HUES6 (cell line): ENCODE measurements around the gene UACA.

Experiments used
- H3K27ac ChIP-seq: 2 replicates; pipeline ENCODE4 v1.7.0; 2013; ENCODE audit warnings: low read depth, mild to moderate bottlenecking, low read length, inconsistent platforms
- H3K27me3 ChIP-seq: 2 replicates; pipeline ENCODE4 v1.6.1; 2013; ENCODE audit warnings: low read length; ENCODE audit not compliant: control insufficient read depth, insufficient read depth
- H3K36me3 ChIP-seq: 2 replicates; pipeline ENCODE4 v1.6.1; 2013; ENCODE audit warnings: low read length; ENCODE audit not compliant: control insufficient read depth, insufficient read depth
- H3K4me1 ChIP-seq: 2 replicates; pipeline ENCODE4 v1.6.1; 2013; ENCODE audit warnings: low read length; ENCODE audit not compliant: control insufficient read depth, insufficient read depth
- H3K4me3 ChIP-seq: 2 replicates; pipeline ENCODE4 v1.5.1; 2013; ENCODE audit warnings: low read depth, low read length
- H3K9ac ChIP-seq: one replicate; pipeline ENCODE4 v1.6.1; 2013; ENCODE audit warnings: mild to moderate bottlenecking, low read length
- H3K9me3 ChIP-seq: 2 replicates; pipeline ENCODE4 v1.6.1; 2013; ENCODE audit warnings: low read depth, low read length; ENCODE audit not compliant: control insufficient read depth, insufficient read depth

UACA gene

DNA sequence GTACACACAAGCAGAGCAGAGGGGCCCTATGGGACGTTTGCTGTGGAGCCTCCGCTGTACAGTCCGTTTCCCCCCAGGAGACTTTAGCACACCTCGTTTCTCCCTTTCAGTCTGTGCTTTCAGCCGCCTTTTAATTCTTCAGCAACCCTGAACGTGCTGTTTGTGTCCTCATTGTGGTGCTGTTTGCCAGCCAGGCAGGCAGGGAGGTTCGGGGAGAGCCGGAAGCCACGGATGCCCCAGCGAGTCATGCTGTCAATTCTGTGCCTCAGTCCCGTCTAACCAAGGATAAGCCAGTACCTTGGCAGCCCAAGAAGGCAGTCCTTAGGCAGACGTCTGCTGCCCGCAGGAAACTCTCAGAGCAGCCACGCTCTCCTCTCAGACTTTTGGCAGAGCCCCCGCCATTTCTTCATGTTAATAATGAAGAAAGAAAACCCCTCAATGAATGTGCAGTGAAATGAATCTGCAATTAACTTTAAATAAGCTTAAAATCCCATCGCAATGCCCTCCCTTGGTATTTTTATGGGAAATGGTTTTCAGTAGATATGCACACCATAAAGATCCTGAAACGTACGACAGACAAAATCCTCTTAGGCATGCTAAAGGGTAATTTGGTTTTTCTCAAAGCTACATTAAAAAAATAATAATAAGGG is 158.6 kb downstream of the UACA start:
- peaks cover 21% of the 10 kb centered on the region for H3K4me1 ChIP-seq
- H3K9ac ChIP-seq = no peak overlapping the region
- H3K27ac ChIP-seq = no peak overlapping the region
- H3K9me3 ChIP-seq = peaks cover 3% of the 10 kb centered on the region; the same call in 1 of the 2 replicates
- no peak overlapping the region for H3K4me3 ChIP-seq
- no peaks in the 10 kb centered on the region for H3K27me3 ChIP-seq
- no peaks in the 10 kb centered on the region for H3K36me3 ChIP-seq
